GM23248 (cell line): ENCODE results near the gene RTRAF. TPM values are rescaled to one million over a fixed set of nuclear protein-coding genes. Genes with fewer than 3 reads are reported as not detected.

Experiments used
- DNase-seq: peaks from one replicate; pipeline ENCODE4 v3.0.0-alpha.2; 2015
- H2AFZ ChIP-seq: fragments of 200-600 bp; sonication (generic); 2 replicates; pipeline ENCODE4 v1.6.1; 2016; ENCODE audit warnings: antibody characterized with exemption
- H3F3A ChIP-seq: fragments of 200-600 bp; sonication (generic); 2 replicates; pipeline ENCODE4 v1.6.1; 2016; ENCODE audit warnings: mild to moderate bottlenecking, antibody characterized with exemption, mixed run types; ENCODE audit not compliant: insufficient read depth
- H3K27ac ChIP-seq: fragments of 200-600 bp; sonication (generic); 2 replicates; pipeline ENCODE4 v1.5.1; 2016; ENCODE audit warnings: mild to moderate bottlenecking
- H3K27me3 ChIP-seq: fragments of 200-600 bp; sonication (generic); replicated peaks from 2 replicates; pipeline ENCODE4 v1.6.1; 2016; ENCODE audit warnings: mild to moderate bottlenecking; ENCODE audit not compliant: insufficient read depth
- H3K36me3 ChIP-seq: fragments of 200-600 bp; sonication (generic); 2 replicates; pipeline ENCODE4 v1.6.1; 2016; ENCODE audit warnings: low read depth, mild to moderate bottlenecking
- H3K4me1 ChIP-seq: fragments of 200-600 bp; sonication (generic); 2 replicates; pipeline ENCODE4 v1.6.1; 2016; ENCODE audit warnings: mild to moderate bottlenecking; ENCODE audit not compliant: insufficient read depth
- H3K4me2 ChIP-seq: fragments of 200-600 bp; sonication (generic); one replicate; pipeline ENCODE4 v1.6.1; 2016; ENCODE audit warnings: mild to moderate bottlenecking; ENCODE audit not compliant: unreplicated experiment
- H3K4me3 ChIP-seq: fragments of 200-600 bp; sonication (generic); 2 replicates; pipeline ENCODE4 v1.5.1; 2016; ENCODE audit warnings: mild to moderate bottlenecking
- H3K79me2 ChIP-seq: fragments of 200-600 bp; sonication (generic); 2 replicates; pipeline ENCODE4 v1.6.1; 2016; ENCODE audit warnings: mild to moderate bottlenecking; ENCODE audit not compliant: insufficient read depth
- H3K9ac ChIP-seq: fragments of 200-600 bp; sonication (generic); 2 replicates; pipeline ENCODE4 v1.6.1; 2016; ENCODE audit warnings: mild to moderate bottlenecking
- H3K9me2 ChIP-seq: fragments of 200-600 bp; sonication (generic); 2 replicates; pipeline ENCODE4 v1.6.1; 2016; ENCODE audit warnings: mixed run types, mild to moderate bottlenecking, moderate library complexity; ENCODE audit not compliant: insufficient read depth
- H3K9me3 ChIP-seq: fragments of 200-600 bp; sonication (generic); one replicate; pipeline ENCODE4 v1.6.1; 2017; ENCODE audit warnings: low read depth
- H4K20me1 ChIP-seq: fragments of 200-600 bp; sonication (generic); 2 replicates; pipeline ENCODE4 v1.6.0; 2016; ENCODE audit not compliant: insufficient read depth
- EZH2 ChIP-seq: fragments of 200-600 bp; sonication (generic); IDR thresholded peaks from 2 replicates; pipeline ENCODE4 v1.6.1; 2018; ENCODE audit warnings: antibody characterized with exemption, mild to moderate bottlenecking; ENCODE audit not compliant: insufficient read depth, poor library complexity, severe bottlenecking
- EZH2phosphoT487 ChIP-seq: fragments of 200-600 bp; sonication (generic); IDR thresholded peaks from 2 replicates; pipeline ENCODE4 v1.6.1; 2018; ENCODE audit warnings: antibody characterized with exemption, moderate library complexity, mild to moderate bottlenecking, low read depth; ENCODE audit not compliant: insufficient read depth
- WGBS, 2 experiments: methylation state at CpG; one replicate each; pipeline ENCODE4 v1.1.6; 2015 to 2017; ENCODE audit warnings: low lambda C conversion rate in 2 of 2, low coverage in 1 of 2; ENCODE audit errors: missing lambda C conversion rate in 2 of 2; 5-methylcytosine and 5-hydroxymethylcytosine counted together
- in situ Hi-C: fragments of 300-500 bp; cut with MboI; formaldehyde crosslinking; loops from 2 replicates; pipeline ENCODE4 v1.15.0; 2020
- polyA plus RNA-seq: library from polyadenylated mRNA; unstranded; fragments of >200 nt; fragmentation: Nextera tagmentation; extraction: Ambion mirVana; gene quantifications from 2 replicates; pipeline ENCODE4 v1.2.1, GENCODE V29; 2016
- total RNA-seq: library from RNA; depleted of rRNA; stranded (reverse); fragments of >200 nt; shearing (Covaris generic); gene quantifications from 2 replicates; pipeline ENCODE4 v1.2.3, GENCODE V29; 2014

RTRAF gene
- total and polyA plus RNA-seq, 2 experiments from 2014 or later: 99.9 to 270 TPM

- Histone ChIP-seq H3K79me2 (no peaks in the 10 kb centered on the region), H3K9ac (no peak overlapping the region), H3K4me3 (no peak overlapping the region), H3K9me3 (no peaks in the 10 kb centered on the region), H3K27ac (no peak overlapping the region), H3K27me3 (no peaks in the 10 kb centered on the region), H2AFZ (no peak overlapping the region), H4K20me1 (no peaks in the 10 kb centered on the region), H3F3A (peaks cover 6% of the 10 kb centered on the region), H3K9me2 (no peaks in the 10 kb centered on the region), H3K36me3 (peaks cover 63% of the 10 kb centered on the region), H3K4me1 (no peaks in the 10 kb centered on the region), H3K4me2 (no peak overlapping the region)
- 99 to 100% methylated on average over 3 of the region's 3 CpGs for WGBS, 2 experiments
- in situ Hi-C loops: no loop called here
- DNase-seq: no peak
- TF ChIP-seq EZH2: no peak
- no peak for TF ChIP-seq EZH2phosphoT487
Observed at GRCh38 chr14:52010173-52010693, 20.9 kb downstream of the RTRAF start.

- TF ChIP-seq EZH2phosphoT487 (no peak), EZH2 (no peak)
- Histone ChIP-seq H3K9ac (no peak overlapping the region), H3K27ac (no peak overlapping the region), H2AFZ (no peak overlapping the region), H3F3A (peaks cover 6% of the 10 kb centered on the region), H3K27me3 (no peaks in the 10 kb centered on the region), H3K36me3 (peaks cover 50% of the 10 kb centered on the region), H3K4me1 (no peaks in the 10 kb centered on the region), H3K79me2 (no peaks in the 10 kb centered on the region), H3K4me2 (no peak overlapping the region), H3K4me3 (no peak overlapping the region), H3K9me3 (no peaks in the 10 kb centered on the region), H4K20me1 (no peaks in the 10 kb centered on the region), H3K9me2 (no peaks in the 10 kb centered on the region)
- WGBS, 2 experiments: 97 to 98% methylated on average over 9 of the region's 9 CpGs
- in situ Hi-C loops: no loop called here
- DNase-seq: no peak
Observed at GRCh38 chr14:52011523-52011922, 22.2 kb downstream of the RTRAF start.

- no peak overlapping the region for H3K27ac ChIP-seq
- peak; percentile 42 for DNase-seq
- no peaks in the 10 kb centered on the region for H3K27me3 ChIP-seq
- H4K20me1 ChIP-seq: no peaks in the 10 kb centered on the region
- H3K9ac ChIP-seq: no peak overlapping the region
- peaks cover 39% of the 10 kb centered on the region for H3K36me3 ChIP-seq
- no peak overlapping the region for H3K4me2 ChIP-seq
- TF ChIP-seq EZH2phosphoT487 (no peak), EZH2 (no peak)
- H3K9me3 ChIP-seq: no peaks in the 10 kb centered on the region
- no peak overlapping the region for H2AFZ ChIP-seq
- H3K4me1 ChIP-seq: no peaks in the 10 kb centered on the region
- WGBS, 2 experiments: 26 to 28% methylated on average over 4 of the region's 4 CpGs
- no peaks in the 10 kb centered on the region for H3K9me2 ChIP-seq
- H3K4me3 ChIP-seq: no peak overlapping the region
- peaks cover 6% of the 10 kb centered on the region for H3F3A ChIP-seq
- no peaks in the 10 kb centered on the region for H3K79me2 ChIP-seq
- in situ Hi-C loops: no loop called here
Observed at GRCh38 chr14:52012635-52013034, 23.3 kb downstream of the RTRAF start.

- Histone ChIP-seq H3K4me3 (no peak overlapping the region), H2AFZ (no peak overlapping the region), H3K9ac (no peak overlapping the region), H3K36me3 (peaks cover 24% of the 10 kb centered on the region), H3K27ac (no peak overlapping the region), H3K79me2 (no peaks in the 10 kb centered on the region), H3K4me1 (no peaks in the 10 kb centered on the region), H4K20me1 (no peaks in the 10 kb centered on the region), H3K9me2 (no peaks in the 10 kb centered on the region), H3K4me2 (no peak overlapping the region), H3F3A (peaks cover 6% of the 10 kb centered on the region), H3K9me3 (no peaks in the 10 kb centered on the region), H3K27me3 (no peaks in the 10 kb centered on the region)
- WGBS, 2 experiments: 57 to 59% methylated on average over 11 of the region's 11 CpGs
- DNase-seq: peak; percentile 18
- in situ Hi-C loops: no loop called here
- no peak for TF ChIP-seq EZH2
- TF ChIP-seq EZH2phosphoT487: no peak
Observed at GRCh38 chr14:52013984-52014600, 24.7 kb downstream of the RTRAF start.
